ENCODE results near the gene ASPRV1.
A peak's percentile ranks its signal among the peaks of the same experiment; 100 is the strongest.

Gene ASPRV1

GRCh38 chr2:69948963-69949645 is 12.3 kb downstream of the ASPRV1 start:
- TF ChIP-seq CTCF (IDR thresholded peaks at IDR 0.05; ENCODE audit: extremely low read depth, missing control alignments) = no peak
- DNase-seq (ENCODE audit: low spot score) = no peak

- no peak for DNase-seq (ENCODE audit: low spot score)
- TF ChIP-seq CTCF (IDR thresholded peaks at IDR 0.05; ENCODE audit: extremely low read depth, missing control alignments) = no peak
Measured at GRCh38 chr2:69948032-69948962, 13.1 kb downstream of the ASPRV1 start.

DNA sequence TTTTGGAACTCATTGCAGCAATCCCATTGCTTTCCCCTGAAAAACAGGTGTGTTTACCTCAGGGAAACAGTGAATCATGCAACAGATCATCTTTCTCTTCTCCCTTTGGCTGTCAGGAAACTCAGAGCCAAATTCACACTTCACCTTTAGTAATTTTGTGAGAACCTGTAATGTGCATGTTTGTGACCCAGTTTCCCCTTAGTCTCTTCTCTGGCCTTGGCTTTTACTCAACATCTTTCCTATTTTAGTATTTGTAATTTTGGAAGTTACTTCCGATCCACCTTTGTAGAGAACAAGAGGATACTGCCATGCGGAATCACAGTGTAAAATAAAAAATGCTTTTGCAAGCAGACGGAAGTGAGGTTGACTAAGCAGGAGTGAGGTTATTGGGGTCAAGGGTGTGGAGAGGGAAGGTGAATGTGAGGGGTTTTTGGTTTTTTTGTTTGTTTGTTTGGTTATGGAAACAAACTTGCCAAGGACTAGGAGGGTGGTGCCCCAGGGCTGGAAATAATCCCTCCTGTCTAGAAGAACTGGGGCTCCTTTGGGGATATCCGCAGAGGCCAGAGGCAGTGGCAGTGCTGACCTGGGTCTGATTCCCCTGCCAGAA is 14.0 kb downstream of the ASPRV1 start:
- DNase-seq (ENCODE audit: low spot score) = no peak
- no peak for TF ChIP-seq CTCF (IDR thresholded peaks at IDR 0.05; ENCODE audit: extremely low read depth, missing control alignments)

GRCh38 chr2:69946351-69947324 is 14.8 kb downstream of the ASPRV1 start:
- peak; percentile 79 for DNase-seq (ENCODE audit: low spot score)
- TF ChIP-seq CTCF (IDR thresholded peaks at IDR 0.05; ENCODE audit: extremely low read depth, missing control alignments) = no peak

- no peak for DNase-seq (ENCODE audit: low spot score)
Measured at GRCh38 chr2:69945941-69946340, 15.5 kb downstream of the ASPRV1 start.

DNA sequence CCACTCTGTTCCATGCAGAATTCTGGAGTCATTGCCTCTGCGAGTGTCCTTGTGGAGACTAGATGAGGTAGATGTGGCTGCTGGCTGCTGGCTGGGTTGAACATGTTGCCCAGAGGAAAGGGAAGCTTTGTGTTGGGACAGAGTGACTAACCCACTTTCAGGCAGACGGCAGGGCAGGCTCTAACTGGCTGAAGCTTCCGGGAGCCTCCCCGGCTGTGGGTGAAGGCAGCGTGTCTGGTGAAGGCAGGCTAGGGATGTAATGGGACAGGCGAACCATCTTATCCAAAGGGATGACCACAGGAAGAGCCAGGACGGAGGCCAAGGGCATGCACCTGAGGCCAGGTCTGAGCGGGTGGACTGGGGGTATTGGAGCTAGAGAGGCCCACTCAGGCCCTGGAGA is 16.0 kb downstream of the ASPRV1 start:
- no peak for TF ChIP-seq CTCF (IDR thresholded peaks at IDR 0.05; ENCODE audit: extremely low read depth, missing control alignments)
- no peak for DNase-seq (ENCODE audit: low spot score)

More at GRCh38 chr2:69945941-69946340, 15.5 kb downstream of the ASPRV1 start:
- TF ChIP-seq CTCF (IDR thresholded peaks at IDR 0.05; ENCODE audit: extremely low read depth, missing control alignments) = no peak
